Spleen (tissue), 11 donors: ENCODE results near the gene TIMM10. TPM values are rescaled to one million over a fixed set of nuclear protein-coding genes. Genes with fewer than 3 reads are reported as not detected.

ENCODE experiments used
- DNase-seq: peaks from one replicate; pipeline ENCODE4 v3.0.0-alpha.2; 2020
- H3K27ac ChIP-seq, 8 donors: fragments of 200-600 bp; sonication (generic) in 7 of 8; 1 replicate in 4 of 8; 2 replicates in 4 of 8; pipeline versions ENCODE4 v1.5.0 to v1.8.0; 2016 to 2021; ENCODE audit warnings: inconsistent platforms in 4 of 8, mild to moderate bottlenecking in 4 of 8, moderate library complexity in 1 of 8
- H3K27me3 ChIP-seq, 7 donors: fragments of 200-600 bp; sonication (generic) in 6 of 7; replicated peaks in 1 of 7; 1 replicate in 4 of 7; 2 replicates in 3 of 7; pipeline versions ENCODE4 v1.5.0 to v1.8.0; 2016 to 2021; ENCODE audit warnings: inconsistent platforms in 3 of 7, mild to moderate bottlenecking in 1 of 7
- H3K36me3 ChIP-seq, 6 donors: fragments of 200-600 bp; sonication (generic) in 5 of 6; 1 replicate in 4 of 6; 2 replicates in 2 of 6; pipeline versions ENCODE4 v1.5.0 to v1.8.0; 2016 to 2021; ENCODE audit warnings: inconsistent platforms in 2 of 6
- H3K4me1 ChIP-seq, 6 donors: fragments of 200-600 bp; sonication (generic) in 5 of 6; 1 replicate in 3 of 6; 2 replicates in 3 of 6; pipeline versions ENCODE4 v1.5.0 to v1.8.0; 2016 to 2021; ENCODE audit warnings: inconsistent platforms in 3 of 6
- H3K4me3 ChIP-seq, 8 donors: fragments of 200-600 bp; sonication (generic) in 7 of 8; 1 replicate in 4 of 8; 2 replicates in 4 of 8; pipeline versions ENCODE4 v1.5.0 to v1.8.0; 2016 to 2021; ENCODE audit warnings: inconsistent platforms in 4 of 8, mild to moderate bottlenecking in 4 of 8, moderate library complexity in 2 of 8
- H3K9me3 ChIP-seq, 8 donors: fragments of 200-600 bp; sonication (generic) in 7 of 8; 1 replicate in 4 of 8; 2 replicates in 4 of 8; pipeline versions ENCODE4 v1.5.0 to v1.8.0; 2016 to 2021; ENCODE audit warnings: inconsistent platforms in 4 of 8
- POLR2A ChIP-seq, 3 donors: fragments of 450-650 bp; IDR thresholded peaks; one replicate each; pipeline ENCODE4 v1.5.1; 2017; ENCODE audit warnings: antibody characterized with exemption in 3 of 3, mild to moderate bottlenecking in 1 of 3
- POLR2AphosphoS5 ChIP-seq, 3 donors: sonication (generic); formaldehyde crosslinking; IDR thresholded peaks; one replicate each; pipeline ENCODE4 v1.5.1; 2017; ENCODE audit warnings: antibody characterized with exemption in 3 of 3
- WGBS, 5 donors: extraction: QIAGEN DNeasy Blood & Tissue Kit in 3 of 5; methylation state at CpG; one replicate each; pipeline versions ENCODE4 v1.1.5 to v1.1.7; 2013 to 2018; 5-methylcytosine and 5-hydroxymethylcytosine counted together
- intact Hi-C: fragments of 100-400 bp; cut with DNase I; formaldehyde crosslinking; loops from one replicate; pipeline ENCODE4 v1.15.0; 2023; ENCODE audit warnings: low total_unique reads
- polyA plus RNA-seq, 3 donors: library from polyadenylated mRNA; stranded (reverse); fragments of 200-250 nt; gene quantifications; one replicate each; pipeline ENCODE4 v1.2.1, GENCODE V29; 2013
- total RNA-seq, 7 donors: library from RNA; depleted of rRNA in 3 of 7; stranded (reverse); fragments of >200 nt in 3 of 7; fragmentation: NEBNext Ultra II Directional in 4 of 7; extraction: Animal tissue kit (Norgen Biotek cat#: 25700) in 4 of 7; gene quantifications; one replicate each; pipeline versions ENCODE4 v1.1.0 to v1.2.1, GENCODE V29; 2016 to 2021
- TF ChIP-seq, protein P1 (sequence below), 11 experiments: fragments of 200-600 bp in 7 of 11; fragments of 450-650 bp in 4 of 11; sonication (generic) in 4 of 11; IDR thresholded peaks in 8 of 11; conservative IDR thresholded peaks in 3 of 11; 1 replicate in 7 of 11; 2 replicates in 4 of 11; pipeline versions ENCODE4 v1.4.0 to v1.8.0; 2016 to 2021; ENCODE audit warnings: antibody characterized with exemption in 11 of 11, inconsistent platforms in 4 of 11, mild to moderate bottlenecking in 1 of 11
- donor health status: healthy with polysubstance abuse.
- donor health status: DM: no; HTN: no; CAD: no; lungs with moderate emphysema.
- donor health status: DM: no; HTN: no; CAD: no.
- donor health status: Bipolar disorder and iron deficiency.
- donor health status: healthy.
- donor health status: DM: no; HTN: no; CAD: no.
- donor health status: DM: yes; HTN: yes; CAD: no.

Gene TIMM10
- total and polyA plus RNA-seq, 10 donors = 28.1 to 58.7 (median 39.8) TPM

DNA sequence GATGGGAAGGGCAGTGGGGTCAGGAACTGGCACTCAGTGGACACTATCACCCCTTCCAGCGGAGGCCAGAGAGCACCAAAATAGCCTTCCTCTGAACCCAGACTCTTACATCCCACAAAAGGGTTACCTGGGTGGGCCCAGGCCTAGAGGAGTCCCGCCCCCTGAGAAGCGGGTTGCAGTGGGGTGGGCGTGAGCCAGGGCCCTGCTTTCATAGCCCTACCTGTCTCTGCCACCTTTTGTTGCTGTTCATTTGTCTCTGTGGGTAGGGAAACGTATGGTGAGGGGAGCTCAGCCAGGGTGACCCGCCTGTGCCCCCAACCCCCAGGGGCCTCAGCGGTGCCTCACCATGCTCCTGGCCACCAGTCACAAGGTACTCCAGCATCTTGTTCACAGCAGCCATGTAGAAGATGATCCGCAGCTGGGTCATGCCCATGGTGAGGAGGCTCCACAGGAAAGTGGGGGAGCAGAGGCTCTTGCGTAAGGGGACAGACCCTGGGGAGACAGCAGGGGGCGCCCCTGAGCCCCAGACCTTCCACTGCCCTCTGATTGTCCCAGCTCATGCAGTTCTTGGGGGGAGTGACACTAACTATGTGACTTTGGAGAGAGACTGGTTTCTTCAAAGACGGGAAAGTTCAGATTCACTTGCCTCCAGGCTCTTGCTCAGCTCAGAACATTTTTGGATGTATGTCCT lies 39.0 kb downstream of the TIMM10 start:
- Histone ChIP-seq H3K27me3 (no peaks in the 10 kb centered on the region), H3K36me3 (peaks cover 0 to 76% (median 10%) of the 10 kb centered on the region in 6 donors), H3K4me3 (no peak overlapping the region), H3K9me3 (no peaks in the 10 kb centered on the region), H3K4me1 (peaks cover 0 to 16% (median 3%) of the 10 kb centered on the region in 6 donors), H3K27ac (no peak overlapping the region)
- peak; percentile 78 for DNase-seq
- TF ChIP-seq POLR2AphosphoS5 (IDR thresholded peaks at IDR 0.05) = no peak
- TF ChIP-seq, protein P1, sequence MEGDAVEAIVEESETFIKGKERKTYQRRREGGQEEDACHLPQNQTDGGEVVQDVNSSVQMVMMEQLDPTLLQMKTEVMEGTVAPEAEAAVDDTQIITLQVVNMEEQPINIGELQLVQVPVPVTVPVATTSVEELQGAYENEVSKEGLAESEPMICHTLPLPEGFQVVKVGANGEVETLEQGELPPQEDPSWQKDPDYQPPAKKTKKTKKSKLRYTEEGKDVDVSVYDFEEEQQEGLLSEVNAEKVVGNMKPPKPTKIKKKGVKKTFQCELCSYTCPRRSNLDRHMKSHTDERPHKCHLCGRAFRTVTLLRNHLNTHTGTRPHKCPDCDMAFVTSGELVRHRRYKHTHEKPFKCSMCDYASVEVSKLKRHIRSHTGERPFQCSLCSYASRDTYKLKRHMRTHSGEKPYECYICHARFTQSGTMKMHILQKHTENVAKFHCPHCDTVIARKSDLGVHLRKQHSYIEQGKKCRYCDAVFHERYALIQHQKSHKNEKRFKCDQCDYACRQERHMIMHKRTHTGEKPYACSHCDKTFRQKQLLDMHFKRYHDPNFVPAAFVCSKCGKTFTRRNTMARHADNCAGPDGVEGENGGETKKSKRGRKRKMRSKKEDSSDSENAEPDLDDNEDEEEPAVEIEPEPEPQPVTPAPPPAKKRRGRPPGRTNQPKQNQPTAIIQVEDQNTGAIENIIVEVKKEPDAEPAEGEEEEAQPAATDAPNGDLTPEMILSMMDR (IDR thresholded peaks at IDR 0.05 in 8 of 11, conservative IDR thresholded peaks at IDR 0.05 in 3 of 11) = peak; percentile 7 to 71 (median 53)
- intact Hi-C loops = loop anchor here (5.0 kb wide), 1 partner anchor 36 kb away; no protein-coding TSS in a partner anchor
- WGBS, 5 donors = 82 to 90% (median 84%) methylated on average over 7 to 11 of the region's 11 CpGs

DNA sequence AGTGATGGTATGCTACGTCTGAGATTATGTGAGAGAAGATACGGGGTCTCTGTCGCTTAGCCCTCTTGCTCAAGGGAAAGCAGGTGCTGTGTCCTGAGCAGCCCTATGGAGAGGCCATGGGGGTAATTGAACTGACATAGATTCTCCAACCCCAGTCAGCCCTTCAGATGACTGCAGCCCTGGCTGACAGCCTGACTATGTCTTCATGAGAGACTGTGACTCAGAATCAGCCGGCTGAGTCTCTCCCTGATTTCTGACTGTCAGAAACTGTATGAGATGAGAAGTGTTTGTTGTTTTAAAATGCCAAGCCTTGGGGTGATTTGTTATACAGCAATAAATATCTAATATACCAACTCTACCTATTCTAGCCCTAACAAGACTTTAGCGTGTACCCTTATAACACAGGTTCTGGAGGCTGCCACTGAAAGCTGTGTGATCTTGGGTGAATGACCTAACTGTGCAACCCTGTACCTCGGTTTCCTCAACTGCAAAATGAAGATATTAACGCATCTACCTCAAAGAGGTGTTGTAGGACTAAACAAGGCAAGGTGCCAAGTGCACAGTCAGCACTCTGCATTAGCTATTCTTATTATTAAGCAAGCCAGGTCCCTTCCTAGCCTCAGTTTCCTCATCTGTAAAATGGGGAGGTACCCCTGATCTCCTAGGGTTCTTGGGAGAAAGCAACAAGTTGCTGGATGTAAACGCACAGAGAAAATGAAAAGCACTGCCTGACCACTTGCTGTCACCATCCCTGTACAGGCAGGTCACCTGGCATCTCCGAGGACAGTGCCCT lies 39.9 kb downstream of the TIMM10 start:
- WGBS, 5 donors = 88 to 97% (median 94%) methylated on average over 9 of the region's 9 CpGs

DNA sequence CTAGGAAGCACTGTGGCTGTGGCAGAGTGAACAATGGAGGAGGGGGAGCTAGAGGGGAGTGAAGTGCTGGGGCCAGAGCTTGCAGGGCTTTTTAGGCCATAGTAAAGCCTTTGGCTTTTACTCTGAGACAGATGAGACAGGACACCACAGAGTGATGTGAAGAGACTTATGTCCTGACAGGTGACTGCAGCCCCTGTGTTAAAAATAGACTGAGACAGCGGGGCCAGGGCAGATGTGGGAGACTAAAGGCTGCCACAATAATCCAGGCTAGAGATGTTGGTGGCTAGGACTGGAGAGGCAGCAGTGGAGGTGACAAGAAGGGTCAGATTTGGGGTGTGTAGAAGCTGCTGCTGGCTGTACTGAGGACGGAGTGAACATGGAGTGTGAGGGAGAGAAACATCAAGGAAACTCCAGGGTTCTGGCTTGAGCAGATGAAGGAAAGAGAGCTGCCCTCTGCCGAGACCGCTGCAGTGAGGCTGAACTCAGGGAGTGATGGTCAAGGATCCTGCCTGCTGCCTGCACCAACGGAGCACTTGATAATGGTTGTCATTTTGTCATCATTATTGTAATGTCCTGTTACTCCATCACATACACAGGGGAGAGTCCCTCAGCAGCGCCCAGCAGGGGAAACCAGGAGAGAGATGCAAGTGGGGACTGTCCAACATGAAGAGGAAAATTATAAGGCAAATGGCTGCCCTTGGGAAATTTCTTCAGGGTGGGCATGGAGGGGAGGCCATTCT lies 42.5 kb downstream of the TIMM10 start:
- peaks cover 0 to 78% (median 28%) of the 10 kb centered on the region in 6 donors for H3K36me3 ChIP-seq
- DNase-seq = no peak
- intact Hi-C loops = no loop called here
- 64 to 90% (median 75%) methylated on average over 6 of the region's 6 CpGs for WGBS, 5 donors
- no peak overlapping the region for H3K27ac ChIP-seq
- H3K4me1 ChIP-seq = peaks cover 2 to 39% (median 24%) of the 10 kb centered on the region in 6 donors
- TF ChIP-seq, protein P1 (IDR thresholded peaks at IDR 0.05 in 8 of 11, conservative IDR thresholded peaks at IDR 0.05 in 3 of 11) = no peak
- no peak for TF ChIP-seq POLR2A (IDR thresholded peaks at IDR 0.05)
- TF ChIP-seq POLR2AphosphoS5 (IDR thresholded peaks at IDR 0.05) = no peak
- H3K4me3 ChIP-seq = no peak overlapping the region
- peaks cover 0 to 26% (median 7%) of the 10 kb centered on the region in 7 donors for H3K27me3 ChIP-seq
- no peaks in the 10 kb centered on the region for H3K9me3 ChIP-seq

More for the DNA sequence above, 39.9 kb downstream of the TIMM10 start:
- TF ChIP-seq, protein P1 (IDR thresholded peaks at IDR 0.05 in 8 of 11, conservative IDR thresholded peaks at IDR 0.05 in 3 of 11) = no peak
- TF ChIP-seq POLR2AphosphoS5 (IDR thresholded peaks at IDR 0.05) (no peak), POLR2A (IDR thresholded peaks at IDR 0.05) (no peak)
- intact Hi-C loops = loop anchor here (5.0 kb wide), 1 partner anchor 37 kb away; no protein-coding TSS in a partner anchor
- H3K27ac ChIP-seq = no peak overlapping the region
- peaks cover 0 to under 1% (median 0%) of the 10 kb centered on the region in 7 donors for H3K27me3 ChIP-seq
- peaks cover 0 to 21% (median 4%) of the 10 kb centered on the region in 6 donors for H3K4me1 ChIP-seq
- peaks cover 0 to 75% (median 12%) of the 10 kb centered on the region in 6 donors for H3K36me3 ChIP-seq
- no peak for DNase-seq
- no peak overlapping the region for H3K4me3 ChIP-seq
- no peaks in the 10 kb centered on the region for H3K9me3 ChIP-seq
